ENCODE results near the gene PTGFRN.
"Not testable (repeated sequence)": the region's sequence is repeated elsewhere in the genome, so short reads cannot be mapped to it uniquely, and the experiment has no call there.

Gene PTGFRN

GRCh38 chr1:116909512-116910378, at the start of gene PTGFRN:
PTGFRN (plus strand) TSS chr1:116909916; CDS start chr1:116910204, 288 bp downstream.
- Histone ChIP-seq H3K9me3 (replicated peaks; ENCODE audit: insufficient read depth, low read length) (no peaks in the 10 kb centered on the region), H3K27ac (ENCODE audit: low read length) (no peak within 1 kb of the TSS), H2AFZ (ENCODE audit: low read length) (no peak within 1 kb of the TSS), H3K9me2 (replicated peaks; ENCODE audit: insufficient read depth, low read length) (no peaks in the 10 kb centered on the region), H4K20me1 (ENCODE audit: insufficient read depth, low read length) (no peaks in the 10 kb centered on the region), H3K4me3 (ENCODE audit: low read length) (no peak within 1 kb of the TSS), H3K4me2 (ENCODE audit: low read depth, low read length) (no peak within 1 kb of the TSS), H3F3A (ENCODE audit: insufficient read depth, low read length) (no peaks in the 10 kb centered on the region), H3K27me3 (replicated peaks; ENCODE audit: insufficient read depth, low read length) (no peaks in the 10 kb centered on the region), H3K4me1 (ENCODE audit: low read length) (no peaks in the 10 kb centered on the region), H3K36me3 (replicated peaks; ENCODE audit: insufficient read depth, low read length) (no peaks in the 10 kb centered on the region), H3K9ac (ENCODE audit: low read length) (no peak within 1 kb of the TSS), H3K79me2 (ENCODE audit: low read length) (no peaks in the 10 kb centered on the region)
- TF ChIP-seq EZH2 (optimal IDR thresholded peaks at IDR 0.05; ENCODE audit: low read depth, low read length) (no peak), CTCF (IDR thresholded peaks at IDR 0.05; ENCODE audit: low read length) (no peak), EZH2phosphoT487 (IDR thresholded peaks at IDR 0.05; ENCODE audit: low read length) (no peak)
- DNase-seq, result no peak

GRCh38 chr1:116860167-116860566, 49.5 kb upstream of the PTGFRN start:
- not testable (repeated sequence) for H4K20me1 ChIP-seq (ENCODE audit: insufficient read depth, low read length); H3K4me3 ChIP-seq (ENCODE audit: low read length); H3K9me3 ChIP-seq (replicated peaks; ENCODE audit: insufficient read depth, low read length); DNase-seq; H2AFZ ChIP-seq (ENCODE audit: low read length); H3K9me2 ChIP-seq (replicated peaks; ENCODE audit: insufficient read depth, low read length); H3K4me2 ChIP-seq (ENCODE audit: low read depth, low read length); H3F3A ChIP-seq (ENCODE audit: insufficient read depth, low read length); H3K4me1 ChIP-seq (ENCODE audit: low read length); H3K27ac ChIP-seq (ENCODE audit: low read length); H3K27me3 ChIP-seq (replicated peaks; ENCODE audit: insufficient read depth, low read length); H3K9ac ChIP-seq (ENCODE audit: low read length); H3K79me2 ChIP-seq (ENCODE audit: low read length); H3K36me3 ChIP-seq (replicated peaks; ENCODE audit: insufficient read depth, low read length)

GRCh38 chr1:116861137-116861536, 48.6 kb upstream of the PTGFRN start:
- Histone ChIP-seq H3K4me3 (ENCODE audit: low read length) (no peak overlapping the region), H3K9me3 (replicated peaks; ENCODE audit: insufficient read depth, low read length) (no peaks in the 10 kb centered on the region), H3K4me2 (ENCODE audit: low read depth, low read length) (no peak overlapping the region), H4K20me1 (ENCODE audit: insufficient read depth, low read length) (no peaks in the 10 kb centered on the region), H3F3A (ENCODE audit: insufficient read depth, low read length) (no peaks in the 10 kb centered on the region), H3K79me2 (ENCODE audit: low read length) (no peaks in the 10 kb centered on the region), H3K9me2 (replicated peaks; ENCODE audit: insufficient read depth, low read length) (no peaks in the 10 kb centered on the region), H3K4me1 (ENCODE audit: low read length) (no peaks in the 10 kb centered on the region), H3K27ac (ENCODE audit: low read length) (no peak overlapping the region), H3K9ac (ENCODE audit: low read length) (no peak overlapping the region), H2AFZ (ENCODE audit: low read length) (no peak overlapping the region), H3K27me3 (replicated peaks; ENCODE audit: insufficient read depth, low read length) (no peaks in the 10 kb centered on the region), H3K36me3 (replicated peaks; ENCODE audit: insufficient read depth, low read length) (no peaks in the 10 kb centered on the region)
- TF ChIP-seq EZH2phosphoT487 (IDR thresholded peaks at IDR 0.05; ENCODE audit: low read length), result no peak
- no peak for TF ChIP-seq CTCF (IDR thresholded peaks at IDR 0.05; ENCODE audit: low read length)
- TF ChIP-seq EZH2 (optimal IDR thresholded peaks at IDR 0.05; ENCODE audit: low read depth, low read length), result no peak
- no peak for DNase-seq

- not testable (repeated sequence) for H3K36me3 ChIP-seq (replicated peaks; ENCODE audit: insufficient read depth, low read length); DNase-seq; H3K79me2 ChIP-seq (ENCODE audit: low read length); H2AFZ ChIP-seq (ENCODE audit: low read length); H3K27me3 ChIP-seq (replicated peaks; ENCODE audit: insufficient read depth, low read length); H3K4me3 ChIP-seq (ENCODE audit: low read length); H3F3A ChIP-seq (ENCODE audit: insufficient read depth, low read length); H3K27ac ChIP-seq (ENCODE audit: low read length); H3K9me2 ChIP-seq (replicated peaks; ENCODE audit: insufficient read depth, low read length); H3K4me2 ChIP-seq (ENCODE audit: low read depth, low read length); H3K9ac ChIP-seq (ENCODE audit: low read length); H3K4me1 ChIP-seq (ENCODE audit: low read length); H3K9me3 ChIP-seq (replicated peaks; ENCODE audit: insufficient read depth, low read length); H4K20me1 ChIP-seq (ENCODE audit: insufficient read depth, low read length)
Observed at GRCh38 chr1:116863031-116863430, 46.7 kb upstream of the PTGFRN start.

- DNase-seq; H3K9ac ChIP-seq (ENCODE audit: low read length); H3K27me3 ChIP-seq (replicated peaks; ENCODE audit: insufficient read depth, low read length): not testable (repeated sequence)
Observed at GRCh38 chr1:116866478-116866877, 43.2 kb upstream of the PTGFRN start.

More at GRCh38 chr1:116866478-116866877, 43.2 kb upstream of the PTGFRN start:
- H3K9me2 ChIP-seq (replicated peaks; ENCODE audit: insufficient read depth, low read length); H4K20me1 ChIP-seq (ENCODE audit: insufficient read depth, low read length); H3K9me3 ChIP-seq (replicated peaks; ENCODE audit: insufficient read depth, low read length); H3K4me2 ChIP-seq (ENCODE audit: low read depth, low read length); H3K79me2 ChIP-seq (ENCODE audit: low read length); H3K4me1 ChIP-seq (ENCODE audit: low read length); H2AFZ ChIP-seq (ENCODE audit: low read length); H3K4me3 ChIP-seq (ENCODE audit: low read length); H3K36me3 ChIP-seq (replicated peaks; ENCODE audit: insufficient read depth, low read length); H3K27ac ChIP-seq (ENCODE audit: low read length); H3F3A ChIP-seq (ENCODE audit: insufficient read depth, low read length): not testable (repeated sequence)
